HG03460 (cell line): ENCODE measurements around the gene CALHM3.
A peak's percentile ranks its signal among the peaks of the same experiment; 100 is the strongest.
"Not testable (repeated sequence)": the region's sequence is repeated elsewhere in the genome, so short reads cannot be mapped to it uniquely, and the experiment has no call there.

Experiments
- ATAC-seq: cut with Tn5 transposase; IDR thresholded peaks from one replicate; pipeline ENCODE4 v1.9.1; 2021; ENCODE audit not compliant: unreplicated experiment

The CALHM3 gene

DNA sequence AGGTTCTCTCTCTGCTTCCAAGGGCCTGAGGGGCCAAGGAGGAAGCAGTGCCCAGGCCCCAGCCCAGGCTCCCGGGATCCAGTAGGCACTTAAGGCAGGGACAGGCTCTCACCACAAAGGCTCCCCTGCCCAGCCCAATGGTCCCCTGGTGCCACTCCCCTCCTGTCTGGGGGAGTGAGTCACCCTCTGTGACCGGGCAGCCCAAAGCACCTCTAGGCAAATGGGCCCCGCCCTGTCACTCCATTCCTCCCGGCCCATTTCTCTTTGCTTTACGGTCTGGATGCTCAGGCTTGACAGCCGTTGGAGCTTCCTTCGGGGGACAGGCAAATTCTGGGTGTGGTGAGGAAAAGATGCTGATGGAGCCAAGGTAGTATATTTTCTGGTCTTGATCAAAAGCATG lies at the start of gene CALHM3:
TSS of gene CALHM3 (minus strand) at position 106 of the 400 bp plus-strand sequence. CDS start 208 bp downstream, outside the sequence.
- no peak for ATAC-seq

GRCh38 chr10:103528549-103528948 lies 49.5 kb upstream of the CALHM3 start:
- no peak for ATAC-seq

- ATAC-seq: not testable (repeated sequence)
Observed at GRCh38 chr10:103527476-103527875, 48.4 kb upstream of the CALHM3 start.

DNA sequence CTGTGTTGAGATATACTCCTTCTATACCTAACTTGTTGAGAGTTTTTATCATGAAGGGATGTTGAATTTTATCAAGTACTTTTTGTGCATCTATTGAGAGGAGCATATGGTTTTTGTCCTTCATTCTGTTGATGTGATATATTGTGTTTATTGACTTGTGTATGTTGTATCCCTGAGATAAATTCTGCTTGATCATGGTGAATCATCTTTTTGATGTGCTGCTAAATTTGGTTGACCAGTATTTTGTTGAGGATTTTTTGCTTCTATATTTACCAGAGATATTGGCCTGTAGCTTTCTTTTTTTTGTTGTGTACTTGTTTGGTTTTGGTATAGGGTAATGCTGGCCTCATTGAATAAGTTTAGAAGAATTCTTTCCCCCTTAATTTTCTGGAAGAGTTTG lies 46.9 kb upstream of the CALHM3 start:
- no peak for ATAC-seq

GRCh38 chr10:103523683-103524082 lies 44.6 kb upstream of the CALHM3 start:
- no peak for ATAC-seq

DNA sequence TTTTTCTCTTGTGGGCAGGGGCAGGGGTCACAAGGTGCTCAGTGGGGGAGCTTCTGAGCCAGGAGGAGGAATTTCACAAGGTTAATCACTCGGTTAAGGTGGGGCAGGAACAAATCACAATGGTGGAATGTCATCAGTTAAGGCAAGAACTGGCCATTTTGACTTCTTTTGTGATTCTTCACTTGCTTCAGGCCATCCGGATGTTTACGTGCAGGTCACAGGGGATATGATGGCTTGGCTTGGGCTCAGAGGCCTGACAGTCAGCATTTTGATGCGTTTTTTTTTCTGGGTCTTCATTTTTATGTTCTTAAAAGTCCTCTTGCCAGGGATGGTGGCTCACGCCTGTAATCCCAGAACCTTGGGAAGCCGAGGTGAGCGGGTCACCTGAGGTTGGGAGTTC lies 43.0 kb upstream of the CALHM3 start:
- not testable (repeated sequence) for ATAC-seq

DNA sequence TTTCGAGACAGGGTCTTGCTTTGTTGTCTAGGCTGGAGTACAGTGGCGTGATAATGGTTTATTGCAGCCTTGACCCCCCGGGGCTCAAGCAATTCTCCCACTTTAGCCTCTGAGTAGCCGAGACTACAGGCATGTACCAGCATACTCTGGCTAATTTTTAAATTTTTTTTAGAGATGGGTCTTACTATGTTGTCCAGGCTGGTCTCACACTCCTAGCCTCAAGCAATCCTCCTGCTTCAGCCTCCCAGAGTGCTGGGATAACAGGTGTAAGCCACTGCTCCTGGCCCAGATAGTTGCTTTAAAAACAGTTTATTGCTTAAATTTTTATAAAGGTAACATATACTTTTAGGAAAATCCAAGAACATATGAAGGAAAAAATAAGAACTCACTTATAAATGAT lies 40.8 kb upstream of the CALHM3 start:
- no peak for ATAC-seq

- ATAC-seq: no peak
Observed at GRCh38 chr10:103517234-103518085, 38.4 kb upstream of the CALHM3 start.

- ATAC-seq: no peak
Observed at GRCh38 chr10:103514244-103514643, 35.2 kb upstream of the CALHM3 start.

- no peak for ATAC-seq
Observed at GRCh38 chr10:103513380-103514060, 34.5 kb upstream of the CALHM3 start.

GRCh38 chr10:103512591-103513379 lies 33.7 kb upstream of the CALHM3 start:
- ATAC-seq: no peak

DNA sequence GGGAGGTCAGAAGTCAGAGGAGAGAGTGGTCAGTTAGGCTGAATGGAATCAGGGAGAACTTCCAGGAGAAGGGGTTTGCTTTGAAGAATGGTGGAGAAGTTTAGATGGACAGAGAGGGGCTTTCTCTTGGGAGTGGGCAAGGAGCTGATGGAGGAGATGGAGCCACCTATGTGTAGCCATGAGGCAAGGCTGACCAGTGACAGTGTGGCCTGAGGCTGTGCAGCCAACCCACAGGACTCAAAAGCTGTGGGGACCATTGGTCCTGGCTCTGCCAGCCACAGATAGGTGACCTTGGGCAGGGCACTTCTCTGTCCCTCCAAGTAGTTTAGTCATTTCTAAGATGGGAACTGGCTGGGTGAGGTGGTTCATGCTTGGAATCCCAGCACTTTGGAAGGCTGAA lies 33.1 kb upstream of the CALHM3 start:
- ATAC-seq: no peak

- ATAC-seq: no peak
Observed at GRCh38 chr10:103510791-103511752, 32.0 kb upstream of the CALHM3 start.

- ATAC-seq: no peak
Observed at GRCh38 chr10:103510046-103510685, 31.1 kb upstream of the CALHM3 start.

DNA sequence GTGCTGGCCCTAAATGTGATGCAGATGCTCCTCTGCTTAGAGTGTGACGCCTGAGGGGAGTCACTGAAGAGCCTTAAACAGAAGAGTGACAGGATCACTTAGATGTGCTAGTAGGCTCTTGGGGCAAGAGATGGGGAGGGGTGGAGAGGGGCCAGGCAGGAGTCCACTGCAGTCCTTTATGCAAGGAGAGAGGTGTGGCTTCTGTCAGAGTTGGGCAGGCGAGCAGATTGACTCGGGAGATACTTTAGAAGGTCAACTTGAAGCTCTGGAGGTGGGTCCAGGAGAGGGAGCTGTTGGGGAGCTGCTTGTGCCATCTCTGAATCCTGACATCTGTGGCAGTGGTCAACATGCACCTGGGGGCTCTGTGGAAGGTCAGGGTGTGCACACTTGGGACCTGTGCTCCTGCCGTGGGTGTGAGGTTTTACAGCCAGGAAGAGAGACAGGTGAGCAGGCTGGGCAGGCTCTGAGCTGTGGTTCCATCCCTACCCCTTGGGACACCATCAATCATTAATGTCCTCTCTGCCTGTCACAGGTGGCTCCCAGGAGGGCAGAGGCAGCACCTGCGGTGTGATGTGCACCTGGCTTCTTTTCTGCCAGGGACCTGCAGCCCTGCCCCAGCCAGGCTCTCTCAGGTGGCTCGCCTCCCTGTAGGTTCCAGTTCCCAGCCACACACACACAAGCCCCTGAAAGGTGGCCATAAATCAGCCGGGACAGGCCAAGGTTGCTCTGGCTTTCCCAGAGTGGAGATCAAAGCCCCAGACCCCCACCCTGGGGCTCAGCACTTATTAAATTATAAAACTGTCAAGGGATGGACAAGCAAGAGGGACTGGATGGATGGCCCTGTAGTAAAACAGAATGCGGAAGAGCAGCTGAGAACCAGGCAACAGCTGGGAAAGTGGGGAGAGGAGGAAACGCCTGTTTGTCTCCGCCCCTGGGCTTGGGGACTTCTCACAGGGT lies 28.5 kb upstream of the CALHM3 start:
- no peak for ATAC-seq

DNA sequence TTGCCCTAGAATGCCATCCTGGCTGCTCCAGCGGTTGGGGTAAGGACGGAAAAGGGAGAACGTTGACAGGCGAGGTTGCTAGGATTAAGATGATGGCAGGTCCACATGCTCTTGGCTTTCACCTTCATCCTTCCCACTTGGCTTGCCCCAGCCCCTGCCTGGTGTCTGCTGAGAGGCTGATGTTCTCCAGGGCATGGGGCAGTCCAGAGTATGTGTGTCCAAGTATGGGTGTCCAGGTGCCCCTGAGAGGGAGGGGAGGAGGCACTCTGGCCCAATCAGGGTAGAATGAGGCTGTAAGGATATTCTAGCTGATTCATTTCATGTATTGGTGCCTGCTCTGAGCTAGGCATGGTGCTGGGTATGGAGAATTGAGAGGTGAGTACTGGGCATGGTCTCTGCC lies 27.0 kb upstream of the CALHM3 start:
- no peak for ATAC-seq

DNA sequence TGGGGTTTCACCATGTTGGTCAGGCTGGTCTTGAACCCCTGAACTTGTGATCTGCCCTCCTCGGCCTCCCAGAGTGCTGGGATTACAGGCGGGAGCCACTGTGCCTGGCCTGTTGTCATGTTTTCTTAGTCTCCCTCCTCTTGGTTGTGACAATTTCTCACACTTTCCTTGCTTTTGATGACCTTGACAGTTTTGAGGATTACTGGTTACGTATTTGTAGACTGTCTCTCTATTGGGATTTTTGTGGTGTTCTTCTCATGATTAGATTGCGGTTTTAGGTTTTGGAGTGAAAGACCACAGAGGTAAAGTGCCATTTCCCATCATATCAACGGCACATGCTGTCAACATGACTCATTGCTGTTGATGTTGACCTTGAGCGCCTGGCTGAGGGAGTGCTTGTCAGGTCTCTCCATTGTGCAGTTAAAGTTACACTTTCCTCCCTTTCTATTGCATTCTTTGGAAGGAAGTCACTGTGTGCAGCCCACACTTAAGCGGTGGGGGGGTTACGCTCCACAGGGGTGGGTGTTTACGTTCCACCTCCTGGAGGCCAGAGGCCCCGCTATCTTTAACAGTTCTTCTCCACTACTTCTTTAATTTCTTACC lies 25.2 kb upstream of the CALHM3 start:
- ATAC-seq: peak; percentile 51

DNA sequence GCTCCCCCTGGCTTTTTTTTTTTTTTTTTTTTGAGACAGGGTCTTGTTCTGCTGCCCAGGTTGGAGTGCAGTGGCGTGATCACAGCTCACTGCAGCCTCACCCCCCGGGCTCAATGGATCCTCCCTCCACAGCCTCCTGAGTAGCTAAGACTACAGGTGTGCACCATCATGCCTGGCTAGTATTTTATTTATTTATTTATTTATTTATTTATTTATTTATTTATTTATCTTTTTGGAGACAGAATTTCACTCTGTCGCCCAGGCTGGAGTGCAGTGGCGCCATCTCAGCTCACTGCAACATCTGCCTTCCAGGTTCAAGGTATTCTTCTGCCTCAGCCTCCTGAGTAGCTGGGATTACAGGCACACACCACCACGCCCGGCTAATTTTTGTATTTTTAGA lies 24.7 kb upstream of the CALHM3 start:
- not testable (repeated sequence) for ATAC-seq
